ENCODE results near the gene RGN.
"Not testable (repeated sequence)": the region's sequence is repeated elsewhere in the genome, so short reads cannot be mapped to it uniquely, and the experiment has no call there.

RGN gene

GRCh38 chrX:47078129-47079043, at the start of gene RGN:
Gene RGN, plus strand, starts transcription at chrX:47078443. Its CDS starts 2,702 bp downstream, at chrX:47081145.
- no peak for DNase-seq

- DNase-seq: peak; percentile 0 to 22
These were observed 47.9 kb upstream of the RGN start for GRCh38 chrX:47030339-47030738.

- no peak for DNase-seq
These were observed 30.3 kb upstream of the RGN start for GRCh38 chrX:47047989-47048388.

GRCh38 chrX:47059142-47059874, 18.9 kb upstream of the RGN start:
- DNase-seq: no peak

GRCh38 chrX:47060708-47061107, 17.5 kb upstream of the RGN start:
- DNase-seq: no peak

GRCh38 chrX:47061238-47061919, 16.9 kb upstream of the RGN start:
- no peak for DNase-seq

GRCh38 chrX:47063179-47063578, 15.1 kb upstream of the RGN start:
- DNase-seq: no peak

- DNase-seq: no peak
These were observed 10.0 kb upstream of the RGN start for GRCh38 chrX:47068214-47068613.

- DNase-seq: no peak
These were observed 9.5 kb upstream of the RGN start for GRCh38 chrX:47068720-47069119.

GRCh38 chrX:47080215-47080914, 2.1 kb downstream of the RGN start:
- no peak for DNase-seq

- DNase-seq: no peak
These were observed 2.6 kb downstream of the RGN start for GRCh38 chrX:47080915-47081236.

- DNase-seq: no peak
These were observed 13.0 kb downstream of the RGN start for GRCh38 chrX:47091149-47091775.

- DNase-seq: no peak
These were observed 15.0 kb downstream of the RGN start for GRCh38 chrX:47093248-47093647.

GRCh38 chrX:47093860-47094259, 15.6 kb downstream of the RGN start:
- DNase-seq: no peak

GRCh38 chrX:47097018-47097417, 18.8 kb downstream of the RGN start:
- DNase-seq: no peak

- no peak for DNase-seq
These were observed 20.3 kb downstream of the RGN start for GRCh38 chrX:47098338-47099094.

GRCh38 chrX:47101206-47101605, 23.0 kb downstream of the RGN start:
- no peak for DNase-seq

GRCh38 chrX:47110936-47111615, 32.8 kb downstream of the RGN start:
- not testable (repeated sequence) for DNase-seq

GRCh38 chrX:47112316-47112954, 34.2 kb downstream of the RGN start:
- DNase-seq: no peak

- not testable (repeated sequence) for DNase-seq
These were observed 38.4 kb downstream of the RGN start for GRCh38 chrX:47116551-47117110.

Measured in SW 1271 (cell line).